HepG2 (cell line): ENCODE measurements around the gene MRNIP. TPM values are rescaled to one million over a fixed set of nuclear protein-coding genes. Genes with fewer than 3 reads are reported as not detected.

Experiments
- ATAC-seq: fragments of 200-7000 bp; cut with Tn5 transposase; 3 replicates; pipeline ENCODE4 v1.9.1; 2020; ENCODE audit warnings: mild to moderate bottlenecking, moderate library complexity
- BruUV-seq: library from RNA; stranded (reverse); fragments of 400-500 nt; replicated peaks from 2 replicates; lab custom pipeline; 2021; lab: Mats Ljungman, UMichigan
- CTCF ChIA-PET: fragments of 300-600 bp; formaldehyde crosslinking; extraction: SDS; loops from one replicate; lab custom pipeline; 2021; ENCODE audit warnings: low total read pairs, inconsistent platforms, low intra/inter-chr PET ratio; lab: Yijun Ruan, JAX
- POLR2A ChIA-PET: fragments of 350-600 bp; sonication (Branson Sonifier 250); formaldehyde crosslinking; loops from one replicate; lab custom pipeline; 2020; ENCODE audit warnings: antibody characterized with exemption, inconsistent platforms; lab: Yijun Ruan, JAX
- DNase-seq: peaks from one replicate; pipeline ENCODE4 v3.0.0-alpha.2; 2015; ENCODE audit warnings: low spot score
- FAIRE-seq: peaks from 3 replicates; lab custom pipeline; 2011; peaks lifted over from hg19 to GRCh38; lab: Jason Lieb, UNC
- H2AFZ ChIP-seq: one replicate; pipeline ENCODE4 v1.6.1; 2011; ENCODE audit warnings: low read length, inconsistent platforms
- H3K27ac ChIP-seq: fragments of 300-600 bp; 3 replicates; pipeline ENCODE4 v1.8.0; 2011; ENCODE audit warnings: mixed run types, mild to moderate bottlenecking, mixed read lengths, low read length, inconsistent platforms; ENCODE audit not compliant: insufficient read depth; ENCODE audit errors: extremely low read length
- H3K27me3 ChIP-seq, 2 experiments: fragments of 200-600 bp in 1 of 2; 2 replicates in 1 of 2; 3 replicates in 1 of 2; pipeline versions ENCODE4 v1.6.0 to v1.8.0; 2011; ENCODE audit warnings: low read length in 2 of 2, mild to moderate bottlenecking in 2 of 2, moderate library complexity in 2 of 2, inconsistent platforms in 1 of 2; ENCODE audit not compliant: insufficient read depth in 2 of 2, control insufficient read depth in 1 of 2
- H3K36me3 ChIP-seq, 2 experiments: fragments of 200-600 bp in 1 of 2; replicated peaks in 1 of 2; 2 replicates in 1 of 2; 3 replicates in 1 of 2; pipeline versions ENCODE4 v1.5.1 to v1.8.0; 2011; ENCODE audit warnings: low read length in 2 of 2, inconsistent platforms in 1 of 2; ENCODE audit not compliant: insufficient read depth in 2 of 2, control insufficient read depth in 1 of 2
- H3K4me1 ChIP-seq: 2 replicates; pipeline ENCODE4 v1.5.1; 2012; ENCODE audit warnings: low read length, inconsistent platforms; ENCODE audit not compliant: insufficient read depth
- H3K4me2 ChIP-seq: 2 replicates; pipeline ENCODE4 v1.6.0; 2011; ENCODE audit warnings: low read depth, low read length, inconsistent platforms
- H3K4me3 ChIP-seq, 3 experiments: fragments of 200-600 bp in 1 of 3; sonication (generic), shearing (Covaris generic) in 1 of 3; replicated peaks in 1 of 3; 2 replicates each; pipeline ENCODE4 v1.5.1; 2011 to 2016; ENCODE audit warnings: low read length in 3 of 3, inconsistent platforms in 2 of 3, low read depth in 2 of 3, mild to moderate bottlenecking in 2 of 3, control low read depth in 1 of 3, mixed read lengths in 1 of 3; ENCODE audit not compliant: insufficient read depth in 1 of 3
- H3K79me2 ChIP-seq: one replicate; pipeline ENCODE4 v1.6.1; 2011; ENCODE audit warnings: low read length, inconsistent platforms; ENCODE audit not compliant: insufficient read depth
- H3K9ac ChIP-seq: 2 replicates; pipeline ENCODE4 v1.6.0; 2011; ENCODE audit warnings: mild to moderate bottlenecking, low read depth, low read length, inconsistent platforms; ENCODE audit not compliant: insufficient read depth
- H3K9me3 ChIP-seq: 2 replicates; pipeline ENCODE4 v1.5.1; 2012; ENCODE audit warnings: mild to moderate bottlenecking, low read length
- H4K20me1 ChIP-seq: 2 replicates; pipeline ENCODE4 v1.6.0; 2011; ENCODE audit warnings: inconsistent platforms, mild to moderate bottlenecking, low read length, moderate library complexity; ENCODE audit not compliant: insufficient read depth
- AGO2 ChIP-seq: fragments of 200-400 bp; formaldehyde crosslinking; optimal IDR thresholded peaks from 2 replicates; pipeline ENCODE3; 2017; ENCODE audit warnings: mild to moderate bottlenecking, low read depth, low read length, moderate library complexity
- EED ChIP-seq: sonication (generic); formaldehyde crosslinking; IDR thresholded peaks from 2 replicates; pipeline ENCODE4 v1.5.0; 2020; ENCODE audit warnings: mild to moderate bottlenecking, missing genetic modification reagents
- POLR2G ChIP-seq: fragments of 200-400 bp; formaldehyde crosslinking; IDR thresholded peaks from 2 replicates; pipeline ENCODE4 v1.6.1; 2018; ENCODE audit warnings: mild to moderate bottlenecking, low read depth, low read length, moderate library complexity
- SSRP1 ChIP-seq: IDR thresholded peaks from 2 replicates; pipeline ENCODE4 v1.6.1; 2016; ENCODE audit warnings: control low read depth
- ZNF260 ChIP-seq: sonication (generic); formaldehyde crosslinking; IDR thresholded peaks from 2 replicates; pipeline ENCODE4 v1.4.0; 2020; ENCODE audit warnings: missing genetic modification reagents, low read depth, mild to moderate bottlenecking, borderline replicate concordance
- WGBS: methylation state at CpG from one replicate; pipeline ENCODE4 v1.1.6; 2017; ENCODE audit warnings: low lambda C conversion rate; 5-methylcytosine and 5-hydroxymethylcytosine counted together
- in situ Hi-C: cut with HindIII; loops from 2 replicates; pipeline ENCODE4 v1.10.0; 2017; ENCODE audit warnings: low pct_unique_long_range_greater_than_20kb; ENCODE audit not compliant: extremely low pct_ligation_motif_present
- intact Hi-C: fragments of 100-400 bp; cut with micrococcal nuclease; formaldehyde crosslinking; loops from one replicate; pipeline ENCODE4 v1.10.0; 2022; ENCODE audit not compliant: unreplicated experiment
- polyA plus RNA-seq, 8 experiments: library from polyadenylated mRNA; depleted of rRNA in 3 of 8; stranded (reverse) in 7 of 8; unstranded in 1 of 8; fragments of >200 nt; fragmentation: Illumina TruSeq in 4 of 8; extraction: Trizol in 4 of 8; gene quantifications; 2 replicates each; pipeline versions ENCODE4 v1.2.1 to v1.2.3, GENCODE V29; 2011 to 2016; ENCODE audit warnings: low read depth in 4 of 8, missing spikeins in 1 of 8, mixed read lengths in 1 of 8; ENCODE audit not compliant: insufficient read depth in 1 of 8
- total RNA-seq, 5 experiments: library from RNA; depleted of rRNA; stranded (reverse); fragments of >200 nt; fragmentation: Illumina TruSeq; extraction: Trizol; gene quantifications; 2 replicates each; pipeline ENCODE4 v1.2.3, GENCODE V29; 2016; ENCODE audit warnings: low read depth in 1 of 5

Gene MRNIP
- total and polyA plus RNA-seq, 2 of the 13 experiments (the other 11 are each of a cell fraction or from before 2014, with no cell fraction given): 15.5 to 34.1 TPM

GRCh38 chr5:179798771-179799643, 59.6 kb downstream of the MRNIP start:
- Histone ChIP-seq H3K9me3 (no peaks in the 10 kb centered on the region), H3K4me3 (no peak overlapping the region), H4K20me1 (peaks cover 17% of the 10 kb centered on the region; the same call in 1 of the 2 replicates), H3K4me2 (no peak overlapping the region), H3K27me3 (no peaks in the 10 kb centered on the region), H3K36me3 (peaks cover 25 to 43% of the 10 kb centered on the region in 2 experiments; a peak in 4 of 5 replicates), H3K9ac (no peak overlapping the region), H3K27ac (no peak overlapping the region), H2AFZ (no peak overlapping the region), H3K4me1 (peaks cover 42% of the 10 kb centered on the region), H3K79me2 (peaks cover 6% of the 10 kb centered on the region)
- no peak for ATAC-seq
- POLR2A ChIA-PET: no interaction called here
- WGBS: 94% methylated on average over 26 of the region's 36 CpGs
- CTCF ChIA-PET: no interaction called here
- DNase-seq: no peak
- no peak for FAIRE-seq
- TSS peak; percentile 18 for BruUV-seq
- in situ Hi-C loops: no loop called here
- intact Hi-C loops: no loop called here
- 0 out of 2 replicates have a peak, but pooled peaks have one; percentile 39 for TF ChIP-seq SSRP1 (CRISPR knock-in tag)
- no peak for TF ChIP-seq ZNF260

- no peaks in the 10 kb centered on the region for H3K9me3 ChIP-seq
- H3K4me3 ChIP-seq: no peak overlapping the region
- H3K4me2 ChIP-seq: no peak overlapping the region
- TF ChIP-seq EED (CRISPR knock-in tag): no peak
- TF ChIP-seq AGO2: peak; percentile 35
- peak; percentile 40; the same call in 1 of the 2 replicates for TF ChIP-seq POLR2G
- H3K36me3 ChIP-seq: peaks cover 25 to 43% of the 10 kb centered on the region in 2 experiments; a peak in 4 of 5 replicates
- peaks cover 17% of the 10 kb centered on the region; the same call in 1 of the 2 replicates for H4K20me1 ChIP-seq
- no TSS peak for BruUV-seq
- H3K9ac ChIP-seq: no peak overlapping the region
- no peak for DNase-seq
- 95% methylated on average over 12 of the region's 23 CpGs for WGBS
- H2AFZ ChIP-seq: no peak overlapping the region
- H3K27ac ChIP-seq: no peak overlapping the region
- CTCF ChIA-PET: no interaction called here
- intact Hi-C loops (no loop called here), in situ Hi-C loops (no loop called here)
- H3K4me1 ChIP-seq: peaks cover 42% of the 10 kb centered on the region
- POLR2A ChIA-PET: interaction anchor here (1.0 to 1.5 kb wide), 2 partner anchors 10 to 22 kb away, joined by 4 to 5 read pairs; partner anchors contain the start of gene SQSTM1
- FAIRE-seq: no peak
- no peaks in the 10 kb centered on the region for H3K27me3 ChIP-seq
- peaks cover 3% of the 10 kb centered on the region for H3K79me2 ChIP-seq
- no peak for ATAC-seq
Measured at GRCh38 chr5:179798144-179798770, 60.4 kb downstream of the MRNIP start.
